ENCODE data around the gene FKBP4.

FKBP4 gene

DNA sequence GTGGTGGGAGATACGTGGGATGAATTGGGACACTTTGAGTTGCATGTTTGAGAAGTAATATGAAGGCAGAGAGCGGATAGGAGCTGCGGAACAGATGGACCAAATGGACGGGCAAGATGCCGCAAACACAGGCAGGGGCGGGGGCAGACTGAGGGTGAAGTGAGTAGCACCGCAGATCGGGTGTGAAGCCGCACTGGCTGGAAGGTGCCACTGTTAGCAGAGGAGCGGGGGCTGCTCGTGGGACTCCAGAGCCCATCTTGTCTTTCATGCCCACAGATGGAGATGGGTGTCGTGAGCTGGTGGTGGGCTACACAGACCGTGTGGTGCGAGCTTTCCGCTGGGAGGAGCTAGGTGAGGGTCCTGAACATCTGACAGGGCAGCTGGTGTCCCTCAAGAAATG is 25.0 kb downstream of the FKBP4 start:
- H3K27me3 ChIP-seq (ENCODE audit: low read length) = no peaks in the 10 kb centered on the region
- H3K4me2 ChIP-seq (ENCODE audit: low read depth, low read length, poor library complexity, severe bottlenecking) = no peak overlapping the region
- H3K36me3 ChIP-seq (ENCODE audit: low read length) = peaks cover 3% of the 10 kb centered on the region; the same call in 1 of the 2 replicates
- H3K9ac ChIP-seq (ENCODE audit: low read length) = no peak overlapping the region
- H3F3A ChIP-seq (ENCODE audit: insufficient read depth) = no peaks in the 10 kb centered on the region
- H3K27ac ChIP-seq (ENCODE audit: low read depth, low read length) = no peak overlapping the region
- no peaks in the 10 kb centered on the region for H3K9me2 ChIP-seq (replicated peaks; ENCODE audit: insufficient read depth, low read length)
- no peak overlapping the region for H3K4me3 ChIP-seq (ENCODE audit: insufficient read depth, low read length, poor library complexity, severe bottlenecking)
- no peak overlapping the region for H2AFZ ChIP-seq (ENCODE audit: low read depth, low read length, severe bottlenecking)
- peaks cover 11% of the 10 kb centered on the region for H3K79me2 ChIP-seq (ENCODE audit: insufficient read depth, low read length)
- H3K9me3 ChIP-seq (ENCODE audit: insufficient read depth, low read length) = no peaks in the 10 kb centered on the region
- no peaks in the 10 kb centered on the region for H4K20me1 ChIP-seq (ENCODE audit: low read depth, low read length)
- TF ChIP-seq, protein P1, sequence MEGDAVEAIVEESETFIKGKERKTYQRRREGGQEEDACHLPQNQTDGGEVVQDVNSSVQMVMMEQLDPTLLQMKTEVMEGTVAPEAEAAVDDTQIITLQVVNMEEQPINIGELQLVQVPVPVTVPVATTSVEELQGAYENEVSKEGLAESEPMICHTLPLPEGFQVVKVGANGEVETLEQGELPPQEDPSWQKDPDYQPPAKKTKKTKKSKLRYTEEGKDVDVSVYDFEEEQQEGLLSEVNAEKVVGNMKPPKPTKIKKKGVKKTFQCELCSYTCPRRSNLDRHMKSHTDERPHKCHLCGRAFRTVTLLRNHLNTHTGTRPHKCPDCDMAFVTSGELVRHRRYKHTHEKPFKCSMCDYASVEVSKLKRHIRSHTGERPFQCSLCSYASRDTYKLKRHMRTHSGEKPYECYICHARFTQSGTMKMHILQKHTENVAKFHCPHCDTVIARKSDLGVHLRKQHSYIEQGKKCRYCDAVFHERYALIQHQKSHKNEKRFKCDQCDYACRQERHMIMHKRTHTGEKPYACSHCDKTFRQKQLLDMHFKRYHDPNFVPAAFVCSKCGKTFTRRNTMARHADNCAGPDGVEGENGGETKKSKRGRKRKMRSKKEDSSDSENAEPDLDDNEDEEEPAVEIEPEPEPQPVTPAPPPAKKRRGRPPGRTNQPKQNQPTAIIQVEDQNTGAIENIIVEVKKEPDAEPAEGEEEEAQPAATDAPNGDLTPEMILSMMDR (IDR thresholded peaks at IDR 0.05; ENCODE audit: insufficient read depth, low read length, poor library complexity, severe bottlenecking) = no peak
- TF ChIP-seq EZH2phosphoT487 (conservative IDR thresholded peaks at IDR 0.05; ENCODE audit: low read length) = no peak

DNA sequence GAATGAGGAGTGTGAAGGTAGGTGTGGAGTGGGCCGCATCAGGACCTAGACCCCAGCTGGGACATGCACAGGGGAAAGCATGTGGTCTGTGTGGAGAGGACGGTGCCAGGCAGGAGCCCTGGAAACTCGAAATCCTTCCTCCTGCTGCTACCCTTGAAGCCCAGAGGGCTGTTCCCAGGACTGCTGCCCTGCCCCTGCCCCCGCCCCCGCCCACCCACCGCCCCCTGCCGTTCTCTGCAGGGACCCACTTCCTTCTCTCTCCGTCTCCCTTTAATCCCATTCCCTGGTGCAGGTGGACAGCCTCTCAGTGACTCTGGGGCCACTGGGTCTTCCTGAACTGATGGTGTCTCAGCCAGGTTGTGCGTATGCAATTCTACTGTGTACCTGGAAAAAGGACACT is 25.7 kb downstream of the FKBP4 start:
- Histone ChIP-seq H4K20me1 (ENCODE audit: low read depth, low read length) (no peaks in the 10 kb centered on the region), H3K36me3 (ENCODE audit: low read length) (peaks cover 3% of the 10 kb centered on the region; the same call in 1 of the 2 replicates), H3K9ac (ENCODE audit: low read length) (no peak overlapping the region), H3F3A (ENCODE audit: insufficient read depth) (no peaks in the 10 kb centered on the region), H3K9me3 (ENCODE audit: insufficient read depth, low read length) (no peaks in the 10 kb centered on the region), H3K4me2 (ENCODE audit: low read depth, low read length, poor library complexity, severe bottlenecking) (no peak overlapping the region), H3K4me3 (ENCODE audit: insufficient read depth, low read length, poor library complexity, severe bottlenecking) (no peak overlapping the region), H2AFZ (ENCODE audit: low read depth, low read length, severe bottlenecking) (no peak overlapping the region), H3K79me2 (ENCODE audit: insufficient read depth, low read length) (peaks cover 5% of the 10 kb centered on the region), H3K27ac (ENCODE audit: low read depth, low read length) (no peak overlapping the region), H3K9me2 (replicated peaks; ENCODE audit: insufficient read depth, low read length) (no peaks in the 10 kb centered on the region), H3K27me3 (ENCODE audit: low read length) (no peaks in the 10 kb centered on the region)
- TF ChIP-seq EZH2phosphoT487 (conservative IDR thresholded peaks at IDR 0.05; ENCODE audit: low read length) = no peak
- TF ChIP-seq, protein P1 (IDR thresholded peaks at IDR 0.05; ENCODE audit: insufficient read depth, low read length, poor library complexity, severe bottlenecking) = no peak

DNA sequence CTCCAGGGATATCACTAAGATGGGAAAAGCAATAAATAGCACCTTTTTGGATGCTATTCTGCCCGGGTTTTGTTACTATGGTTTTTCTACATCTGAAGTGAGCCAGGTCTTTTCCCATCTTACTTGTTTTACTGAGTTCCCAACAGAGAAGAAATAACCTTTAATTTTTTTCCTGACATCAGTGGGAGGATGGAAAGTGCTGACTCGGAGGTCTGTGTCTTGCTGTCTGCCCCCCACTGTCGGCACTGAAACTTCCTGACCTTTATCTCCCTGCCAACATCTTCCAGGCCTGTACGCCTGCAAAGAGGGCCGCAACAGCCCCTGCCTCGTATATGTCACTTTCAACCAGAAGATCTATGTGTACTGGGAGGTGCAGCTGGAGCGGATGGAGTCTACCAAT is 28.7 kb downstream of the FKBP4 start:
- Histone ChIP-seq H3K79me2 (ENCODE audit: insufficient read depth, low read length) (no peaks in the 10 kb centered on the region), H3F3A (ENCODE audit: insufficient read depth) (no peaks in the 10 kb centered on the region), H4K20me1 (ENCODE audit: low read depth, low read length) (no peaks in the 10 kb centered on the region), H3K9ac (ENCODE audit: low read length) (no peak overlapping the region), H3K9me3 (ENCODE audit: insufficient read depth, low read length) (no peaks in the 10 kb centered on the region), H3K4me2 (ENCODE audit: low read depth, low read length, poor library complexity, severe bottlenecking) (no peak overlapping the region), H3K9me2 (replicated peaks; ENCODE audit: insufficient read depth, low read length) (no peaks in the 10 kb centered on the region), H3K4me3 (ENCODE audit: insufficient read depth, low read length, poor library complexity, severe bottlenecking) (no peak overlapping the region), H3K27me3 (ENCODE audit: low read length) (no peaks in the 10 kb centered on the region), H3K36me3 (ENCODE audit: low read length) (no peaks in the 10 kb centered on the region), H3K27ac (ENCODE audit: low read depth, low read length) (no peak overlapping the region), H2AFZ (ENCODE audit: low read depth, low read length, severe bottlenecking) (no peak overlapping the region)
- TF ChIP-seq, protein P1 (IDR thresholded peaks at IDR 0.05; ENCODE audit: insufficient read depth, low read length, poor library complexity, severe bottlenecking) = no peak
- no peak for TF ChIP-seq EZH2phosphoT487 (conservative IDR thresholded peaks at IDR 0.05; ENCODE audit: low read length)
